Lung (tissue), 12 donors: ENCODE results near the gene RASA3. TPM values are rescaled to one million over a fixed set of nuclear protein-coding genes. Genes with fewer than 3 reads are reported as not detected.
A peak's percentile ranks its signal among the peaks of the same experiment; 100 is the strongest.

Experiments used
- ATAC-seq: fragments of 200-7000 bp; cut with Tn5 transposase; one replicate; pipeline ENCODE4 v1.9.1; 2020; ENCODE audit warnings: moderate number of reproducible peaks; ENCODE audit not compliant: insufficient read depth, low FRiP score
- DNase-seq, 3 donors: peaks; one replicate each; pipeline ENCODE4 v3.0.0-alpha.2; 2013 to 2017
- H3K27ac ChIP-seq, 2 donors: one replicate each; pipeline ENCODE4 v1.5.1; 2013; ENCODE audit warnings: mild to moderate bottlenecking in 2 of 2, moderate library complexity in 2 of 2, control low read depth in 1 of 2, inconsistent platforms in 1 of 2, low read depth in 1 of 2, low read length in 1 of 2
- H3K27me3 ChIP-seq, 3 donors: one replicate each; pipeline ENCODE4 v1.5.1; 2013; ENCODE audit warnings: low read length in 2 of 3; ENCODE audit not compliant: control insufficient read depth in 3 of 3, insufficient read depth in 3 of 3
- H3K36me3 ChIP-seq, 4 donors: one replicate each; pipeline ENCODE4 v1.5.1; 2013; ENCODE audit warnings: low read length in 4 of 4, mild to moderate bottlenecking in 1 of 4, moderate library complexity in 1 of 4; ENCODE audit not compliant: control insufficient read depth in 4 of 4, insufficient read depth in 4 of 4
- H3K4me1 ChIP-seq, 5 donors: one replicate each; pipeline ENCODE4 v1.5.1; 2013; ENCODE audit warnings: low read length in 5 of 5, mild to moderate bottlenecking in 2 of 5, moderate library complexity in 1 of 5; ENCODE audit not compliant: control insufficient read depth in 5 of 5, insufficient read depth in 5 of 5
- H3K4me3 ChIP-seq: one replicate; pipeline ENCODE4 v1.5.1; 2013; ENCODE audit warnings: mild to moderate bottlenecking, control low read depth, moderate library complexity
- H3K9ac ChIP-seq, 2 donors: one replicate each; pipeline ENCODE4 v1.5.1; 2013; ENCODE audit warnings: low read length in 2 of 2, control low read depth in 1 of 2; ENCODE audit not compliant: insufficient read depth in 1 of 2
- H3K9me3 ChIP-seq, 4 donors: one replicate each; pipeline ENCODE4 v1.5.1; 2013; ENCODE audit warnings: low read length in 3 of 4, mild to moderate bottlenecking in 1 of 4, moderate library complexity in 1 of 4; ENCODE audit not compliant: control insufficient read depth in 4 of 4, insufficient read depth in 3 of 4
- CTCF ChIP-seq: IDR thresholded peaks from 2 replicates; pipeline ENCODE4 v1.5.1; 2012; ENCODE audit warnings: mild to moderate bottlenecking; ENCODE audit errors: control extremely low read depth, extremely low read depth
- WGBS, 2 donors: extraction: QIAGEN DNeasy Blood & Tissue Kit; methylation state at CpG; one replicate each; pipeline ENCODE4 v1.1.7; 2013; 5-methylcytosine and 5-hydroxymethylcytosine counted together
- polyA plus RNA-seq, 2 donors: library from polyadenylated mRNA; stranded (reverse); fragments of 200-250 nt; gene quantifications; one replicate each; pipeline ENCODE4 v1.2.1, GENCODE V29; 2013
- total RNA-seq, 2 donors: library from RNA; depleted of rRNA in 1 of 2; stranded (reverse); fragments of >200 nt in 1 of 2; gene quantifications; one replicate each; pipeline ENCODE4 v1.2.1, GENCODE V29; 2014 to 2021
- donor health status: control.
- donor health status: control.
- donor health status: Bipolar disorder and iron deficiency.
- donor health status: healthy.
- donor health status: DM: yes; HTN: yes; CAD: no.

Gene RASA3
- total and polyA plus RNA-seq, 4 donors, result 7.4 to 22.8 (median 16.2) TPM

GRCh38 chr13:114027046-114027715, 105.2 kb downstream of the RASA3 start:
- Histone ChIP-seq H3K9ac (no peak overlapping the region), H3K4me3 (no peak overlapping the region)
- DNase-seq, result peak; percentile 49 to 73 (median 64)

GRCh38 chr13:114026481-114026880, 105.9 kb downstream of the RASA3 start:
- Histone ChIP-seq H3K9ac (no peak overlapping the region), H3K36me3 (peaks cover 0 to 24% (median 1%) of the 10 kb centered on the region in 4 donors), H3K27me3 (no peaks in the 10 kb centered on the region), H3K9me3 (no peaks in the 10 kb centered on the region), H3K27ac (no peak overlapping the region), H3K4me3 (no peak overlapping the region), H3K4me1 (peaks cover 0 to 29% (median 14%) of the 10 kb centered on the region in 5 donors)
- 94 to 98% methylated on average over 11 of the region's 11 CpGs for WGBS, 2 donors
- TF ChIP-seq CTCF, result no peak
- ATAC-seq, result no peak
- DNase-seq, result no peak

More at GRCh38 chr13:114027046-114027715, 105.2 kb downstream of the RASA3 start:
- 51 to 67% methylated on average over 21 of the region's 21 CpGs for WGBS, 2 donors
- Histone ChIP-seq H3K9me3 (no peaks in the 10 kb centered on the region), H3K27me3 (no peaks in the 10 kb centered on the region), H3K4me1 (peaks cover 2 to 32% (median 14%) of the 10 kb centered on the region in 5 donors), H3K27ac (no peak overlapping the region), H3K36me3 (peaks cover 0 to 18% (median 1%) of the 10 kb centered on the region in 4 donors)
- TF ChIP-seq CTCF, result no peak
- no peak for ATAC-seq

- H3K9ac ChIP-seq, result no peak overlapping the region
- peaks cover 0 to 28% (median 1%) of the 10 kb centered on the region in 4 donors for H3K36me3 ChIP-seq
- no peak overlapping the region for H3K4me3 ChIP-seq
- H3K9me3 ChIP-seq, result no peaks in the 10 kb centered on the region
- no peaks in the 10 kb centered on the region for H3K27me3 ChIP-seq
- peak overlapping the region in 1 of 2 donors; percentile 26 for H3K27ac ChIP-seq
- peaks cover 0 to 29% (median 14%) of the 10 kb centered on the region in 5 donors for H3K4me1 ChIP-seq
- DNase-seq, result peak; percentile 80 to 88 (median 85)
- no peak for TF ChIP-seq CTCF
- no peak for ATAC-seq
- WGBS, 2 donors, result 74 to 86% methylated on average over 25 of the region's 25 CpGs
Observed at GRCh38 chr13:114025714-114026431, 106.5 kb downstream of the RASA3 start.
